PC-9 (cell line): Measurements from ENCODE around the gene DNAJB9.

Experiments
- CTCF ChIP-seq: fragments of 200-600 bp; sonication (generic); conservative IDR thresholded peaks from 2 replicates; pipeline ENCODE4 v1.6.1; 2017; ENCODE audit warnings: mixed run types, antibody characterized with exemption, mild to moderate bottlenecking, moderate library complexity
- EZH2 ChIP-seq: fragments of 200-600 bp; sonication (generic); IDR thresholded peaks from 2 replicates; pipeline ENCODE4 v1.8.0; 2017; ENCODE audit warnings: antibody characterized with exemption, low read depth

GRCh38 chr7:108557191-108557590 is 12.5 kb upstream of the DNAJB9 start:
- TF ChIP-seq CTCF = no peak
- no peak for TF ChIP-seq EZH2
